GM15510 (cell line): ENCODE measurements around the gene OTOGL.

Experiments
- POLR2A ChIP-seq: IDR thresholded peaks from 3 replicates; pipeline ENCODE4 v1.6.1; 2011; ENCODE audit warnings: borderline replicate concordance; ENCODE audit not compliant: insufficient read length; ENCODE audit errors: extremely low read depth

The OTOGL gene

DNA sequence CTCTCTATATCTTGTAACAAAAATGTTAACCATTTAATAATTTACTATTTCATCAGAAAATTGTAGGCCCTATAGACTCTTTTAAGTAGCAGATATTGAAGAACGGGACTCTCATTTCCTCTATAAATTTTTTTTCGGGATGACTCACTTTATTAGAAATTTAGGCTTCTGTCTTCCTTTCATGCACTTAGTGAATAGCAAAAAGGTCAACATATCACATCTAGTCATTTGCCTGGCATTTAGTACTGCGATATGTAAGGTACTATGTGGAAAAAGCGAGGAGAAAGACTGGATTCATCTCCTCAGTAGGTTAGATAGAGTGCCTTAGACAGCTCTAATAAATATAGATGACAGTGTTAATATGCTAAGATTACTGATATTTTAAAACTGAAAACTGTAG is 178.4 kb downstream of the OTOGL start:
- no peak for TF ChIP-seq POLR2A

DNA sequence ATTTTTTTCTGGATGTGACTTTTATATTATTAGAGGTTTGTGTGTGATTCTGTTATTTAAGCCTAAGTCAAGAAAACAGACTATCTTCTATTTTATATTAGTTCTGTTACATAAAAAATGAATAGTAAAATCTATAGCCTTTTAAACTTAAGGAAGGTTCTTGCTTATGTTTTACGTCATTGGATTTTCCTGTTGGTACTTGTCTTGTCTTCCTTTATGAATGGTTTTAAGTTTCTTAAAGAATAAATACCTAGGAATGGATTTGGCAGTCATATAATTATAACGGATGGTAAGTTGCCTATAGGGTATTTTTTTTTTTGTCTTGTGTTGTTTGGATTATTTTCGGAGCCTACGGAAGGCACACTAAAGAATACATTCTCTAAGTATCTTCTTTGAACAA is 182.9 kb downstream of the OTOGL start:
- no peak for TF ChIP-seq POLR2A

DNA sequence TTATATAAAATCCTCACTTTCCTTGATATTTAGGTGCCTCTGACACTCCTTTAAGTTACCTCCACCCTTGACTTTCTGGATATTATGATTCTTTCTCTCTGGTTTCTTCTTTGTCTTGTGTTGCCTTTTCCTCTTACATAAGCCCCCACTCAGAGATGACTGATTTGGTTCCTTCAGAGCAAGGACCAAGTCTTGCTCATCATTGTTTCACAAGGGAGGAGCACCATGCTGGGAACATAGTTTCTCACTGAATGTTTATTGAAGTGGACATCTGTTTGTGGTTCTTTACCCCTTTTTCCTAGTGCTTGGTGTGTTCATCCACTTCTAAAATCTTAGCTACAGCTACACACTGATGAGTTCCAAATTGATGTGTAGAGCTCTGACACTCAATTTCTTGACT is 183.4 kb downstream of the OTOGL start:
- no peak for TF ChIP-seq POLR2A

DNA sequence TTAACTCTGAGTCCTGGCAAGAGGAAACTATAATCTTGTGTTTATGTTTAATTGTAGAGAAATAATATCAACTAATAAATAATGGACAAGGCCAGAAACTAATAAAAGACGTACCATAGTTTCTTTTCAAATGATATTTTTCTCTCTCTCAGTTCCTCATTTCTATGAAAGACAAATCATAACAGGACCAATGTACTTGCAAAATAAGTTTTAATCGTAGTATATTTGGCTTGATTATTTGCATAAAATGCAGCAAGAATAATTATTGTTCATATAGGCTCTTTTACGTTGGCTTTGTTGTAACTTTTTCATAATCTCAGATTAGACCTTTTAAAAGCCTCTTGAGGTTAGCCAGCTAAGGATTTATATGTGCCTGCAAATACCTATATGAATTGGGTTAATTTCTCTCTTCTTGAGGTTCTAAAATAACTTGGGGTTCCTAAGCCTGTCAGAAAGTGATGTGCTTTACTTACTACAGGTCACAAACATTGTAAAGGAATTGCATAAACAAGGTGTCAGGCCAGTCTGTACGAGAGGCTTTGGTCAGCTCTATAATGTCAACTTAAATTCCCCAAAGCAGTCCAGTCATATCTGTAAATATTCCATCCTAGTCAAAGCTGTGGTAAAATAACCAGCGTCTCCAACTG is 191.9 kb downstream of the OTOGL start:
- TF ChIP-seq POLR2A, result no peak

DNA sequence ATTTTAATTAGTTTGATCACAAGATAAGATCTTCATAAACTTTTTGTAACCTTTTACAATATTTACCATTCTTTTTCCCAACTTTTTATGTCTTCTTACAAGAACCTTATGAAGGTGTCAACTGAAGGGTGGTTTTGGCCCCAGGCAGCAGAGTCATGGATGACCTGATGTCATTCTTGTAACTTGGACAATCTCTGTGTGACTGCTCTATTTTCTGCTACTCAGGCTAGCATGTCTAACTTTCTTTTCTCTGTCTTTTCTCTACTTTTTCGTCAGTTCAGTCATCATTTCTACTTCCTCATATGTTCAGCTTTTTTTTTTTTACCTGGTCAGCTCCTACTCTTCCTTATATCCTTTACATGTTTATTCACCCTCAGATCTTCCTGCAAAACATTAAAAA is 194.0 kb downstream of the OTOGL start:
- no peak for TF ChIP-seq POLR2A

DNA sequence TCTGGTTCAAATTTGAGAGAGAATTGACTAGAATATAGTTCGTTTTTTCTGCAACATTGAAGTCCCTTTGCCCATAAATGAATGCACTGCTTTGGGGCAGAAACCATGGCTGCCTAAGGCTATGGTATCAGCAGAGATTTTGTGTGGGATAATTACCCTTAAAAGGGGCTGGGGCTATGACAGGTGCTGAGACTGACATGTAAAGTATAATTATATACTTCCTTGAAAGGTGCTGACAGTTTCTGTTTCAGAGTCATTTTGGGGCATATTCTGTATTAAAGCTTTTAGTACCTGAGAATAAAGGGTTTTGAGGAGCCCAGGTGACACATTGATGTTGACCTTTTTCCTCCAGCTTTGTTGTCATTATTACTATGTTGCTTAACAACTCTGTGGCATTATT is 194.4 kb downstream of the OTOGL start:
- no peak for TF ChIP-seq POLR2A

DNA sequence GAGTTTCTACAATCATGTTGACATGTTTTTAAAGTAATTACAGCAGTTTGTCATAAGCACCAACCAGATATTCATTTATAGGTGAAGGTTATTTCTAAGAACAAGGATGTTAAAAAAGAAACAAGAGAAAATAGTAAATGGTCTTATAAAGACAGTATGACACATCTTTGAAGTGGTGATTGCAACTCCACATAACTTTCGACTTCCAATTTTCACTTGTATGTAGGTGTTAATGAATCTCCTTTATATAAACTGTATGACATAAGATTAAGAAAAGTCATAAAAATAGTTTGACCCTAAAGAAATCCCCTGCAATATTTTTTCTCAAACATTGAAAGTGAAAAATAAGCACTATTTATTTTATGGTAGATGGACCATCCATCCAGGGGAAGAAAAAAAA is 199.9 kb downstream of the OTOGL start:
- no peak for TF ChIP-seq POLR2A

DNA sequence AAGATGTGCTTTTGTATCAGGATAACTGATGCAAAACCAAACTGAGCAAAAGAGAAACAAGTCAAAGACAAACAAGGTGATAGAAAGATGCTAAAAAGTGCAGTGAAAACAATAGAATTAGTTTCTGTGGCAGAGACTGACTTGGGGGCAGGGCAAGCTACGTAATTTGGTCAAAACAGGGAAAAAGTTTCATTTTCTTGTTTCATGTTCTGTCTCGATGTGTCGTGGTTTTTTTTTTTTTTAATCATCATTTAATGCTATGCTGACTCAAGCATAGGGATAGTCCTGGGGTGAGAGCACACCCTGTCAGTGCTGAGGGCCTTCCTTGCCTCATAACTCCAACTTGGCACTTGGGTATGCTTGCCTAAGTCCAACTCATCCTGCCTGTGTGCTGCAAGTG is 200.6 kb downstream of the OTOGL start:
- no peak for TF ChIP-seq POLR2A

DNA sequence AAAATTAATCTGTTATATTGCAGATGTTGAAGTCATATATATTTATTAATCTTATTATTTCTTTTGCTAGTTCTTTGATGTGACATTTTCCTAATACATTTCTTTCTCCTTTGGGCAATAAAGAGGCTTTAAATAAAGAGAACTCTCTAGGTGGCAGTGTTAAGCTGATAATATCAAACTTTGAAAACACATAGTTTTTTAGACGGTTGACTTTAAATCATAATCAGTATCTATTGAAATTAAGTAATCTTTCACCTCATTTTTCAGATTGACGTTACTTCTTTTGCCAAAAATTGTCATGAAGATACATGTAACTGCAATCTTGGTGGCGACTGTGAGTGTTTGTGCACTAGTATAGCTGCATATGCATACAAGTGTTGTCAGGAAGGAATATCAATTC is 213.9 kb downstream of the OTOGL start:
- TF ChIP-seq POLR2A, result no peak

DNA sequence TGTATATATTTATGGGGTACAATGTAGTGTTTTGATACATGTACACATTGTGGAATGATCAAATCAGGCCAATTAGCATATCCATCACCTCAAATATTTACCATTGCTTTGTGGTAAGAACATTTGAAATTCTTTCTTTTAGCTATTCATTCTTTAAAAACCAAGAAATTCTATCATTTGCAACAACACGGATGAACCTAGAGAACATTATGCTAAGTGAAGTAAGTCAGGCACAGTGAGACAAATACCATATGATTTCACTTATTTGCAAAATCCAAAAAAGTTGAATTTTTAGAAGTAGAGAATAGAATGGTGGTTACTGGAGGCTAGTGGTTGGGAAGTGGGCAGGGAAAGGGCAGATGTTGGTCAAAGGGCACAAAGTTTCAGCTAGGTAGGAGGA is 215.4 kb downstream of the OTOGL start:
- no peak for TF ChIP-seq POLR2A

DNA sequence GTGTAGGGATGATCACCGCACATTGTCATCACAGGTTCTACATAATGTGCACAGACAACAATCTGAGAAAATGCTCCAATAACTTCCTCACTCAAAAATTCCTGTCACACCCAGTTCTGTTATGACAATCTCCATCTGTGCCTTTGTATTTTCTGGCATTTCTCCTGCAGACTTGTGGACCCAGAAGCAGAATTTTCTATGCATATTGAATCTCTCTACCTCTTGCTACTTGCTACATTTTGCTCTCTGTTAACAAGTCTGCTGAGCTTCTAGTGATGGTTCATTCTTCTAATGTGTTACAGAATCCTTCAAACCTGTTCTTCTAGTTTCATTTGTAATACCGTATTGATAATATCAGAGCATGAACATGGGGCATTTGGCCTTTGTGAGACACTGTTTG is 216.9 kb downstream of the OTOGL start:
- no peak for TF ChIP-seq POLR2A

DNA sequence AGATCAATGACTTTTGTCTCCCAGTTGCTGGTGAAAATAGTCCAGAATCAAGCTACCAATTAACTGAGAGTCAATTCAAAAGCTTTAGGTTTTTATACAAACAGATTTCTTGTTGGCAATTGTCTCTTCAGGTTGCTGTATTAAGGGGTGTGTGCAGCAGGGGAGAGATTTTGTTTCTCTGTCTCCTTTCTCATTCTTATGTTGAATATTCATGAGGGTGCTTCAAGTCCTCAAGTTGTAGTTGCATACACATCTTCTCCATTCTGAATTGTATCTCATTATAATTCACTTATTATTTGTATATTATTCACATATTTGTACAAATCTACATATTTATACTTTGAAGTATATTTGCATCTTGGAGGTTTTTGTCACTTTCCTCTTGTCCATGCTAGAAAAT is 218.0 kb downstream of the OTOGL start:
- no peak for TF ChIP-seq POLR2A

DNA sequence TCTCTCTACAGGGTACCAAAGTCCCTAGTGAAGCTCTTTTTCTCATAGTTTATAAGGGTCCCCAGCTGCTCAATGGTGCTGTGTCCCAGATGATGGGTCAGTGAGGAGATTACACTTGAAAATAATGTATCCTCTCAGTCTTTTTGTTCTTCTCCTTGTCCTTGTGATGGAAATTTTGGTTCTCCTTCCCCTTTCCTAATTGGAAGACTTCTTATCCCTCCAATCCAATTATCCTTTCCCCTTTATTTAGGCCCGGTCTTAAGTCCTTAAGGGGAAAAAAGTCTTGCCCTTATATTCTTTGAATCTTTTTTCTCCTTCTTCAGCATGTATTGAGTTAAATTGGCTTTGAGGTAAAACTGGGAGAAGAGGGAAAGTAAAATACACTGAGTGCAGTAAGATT is 218.6 kb downstream of the OTOGL start:
- TF ChIP-seq POLR2A, result no peak

DNA sequence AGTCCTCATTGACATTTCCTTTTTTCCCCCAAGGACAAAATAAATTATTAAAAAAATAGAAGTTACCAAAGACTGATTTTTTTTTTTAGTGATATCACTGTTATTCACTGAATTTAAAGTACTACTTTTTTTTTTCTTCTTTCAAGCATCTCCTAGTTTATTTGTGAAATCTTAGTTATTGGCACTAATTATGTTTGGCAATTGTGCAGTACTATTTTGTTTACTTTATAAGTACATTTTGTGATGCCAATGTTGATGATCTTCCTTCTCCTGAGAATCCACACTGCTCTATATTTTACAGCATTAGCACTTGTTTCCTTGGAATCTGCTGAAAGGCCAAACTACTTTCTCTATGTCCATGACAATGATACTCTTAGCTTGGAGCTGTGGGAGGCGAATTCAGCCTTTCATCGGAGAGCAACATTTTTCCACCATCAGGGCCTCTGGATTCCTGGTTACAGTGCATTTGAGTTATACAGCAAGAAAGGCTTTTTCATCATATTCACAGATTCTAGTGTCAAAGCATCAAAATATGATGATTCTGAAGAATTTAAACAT is 220.9 kb downstream of the OTOGL start:
- TF ChIP-seq POLR2A, result no peak

DNA sequence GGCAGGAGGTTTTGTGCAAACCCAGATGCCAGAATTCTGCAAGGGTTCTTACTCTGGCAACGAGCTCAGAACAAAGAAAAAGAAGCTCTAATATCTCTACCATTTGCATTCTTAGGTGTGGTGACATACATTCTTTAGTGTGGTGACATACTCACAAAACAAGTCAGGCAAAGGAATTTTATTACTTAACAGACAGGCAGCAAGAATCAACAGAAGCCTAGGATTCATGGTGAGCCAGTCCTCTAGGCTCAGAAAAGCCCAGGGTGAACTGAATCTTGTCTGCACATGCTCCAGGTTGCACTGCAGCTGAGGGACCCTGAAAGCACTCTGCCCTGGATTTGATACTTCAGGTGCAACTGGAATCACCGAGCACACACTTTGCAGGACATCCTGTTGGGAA is 222.3 kb downstream of the OTOGL start:
- TF ChIP-seq POLR2A, result no peak

DNA sequence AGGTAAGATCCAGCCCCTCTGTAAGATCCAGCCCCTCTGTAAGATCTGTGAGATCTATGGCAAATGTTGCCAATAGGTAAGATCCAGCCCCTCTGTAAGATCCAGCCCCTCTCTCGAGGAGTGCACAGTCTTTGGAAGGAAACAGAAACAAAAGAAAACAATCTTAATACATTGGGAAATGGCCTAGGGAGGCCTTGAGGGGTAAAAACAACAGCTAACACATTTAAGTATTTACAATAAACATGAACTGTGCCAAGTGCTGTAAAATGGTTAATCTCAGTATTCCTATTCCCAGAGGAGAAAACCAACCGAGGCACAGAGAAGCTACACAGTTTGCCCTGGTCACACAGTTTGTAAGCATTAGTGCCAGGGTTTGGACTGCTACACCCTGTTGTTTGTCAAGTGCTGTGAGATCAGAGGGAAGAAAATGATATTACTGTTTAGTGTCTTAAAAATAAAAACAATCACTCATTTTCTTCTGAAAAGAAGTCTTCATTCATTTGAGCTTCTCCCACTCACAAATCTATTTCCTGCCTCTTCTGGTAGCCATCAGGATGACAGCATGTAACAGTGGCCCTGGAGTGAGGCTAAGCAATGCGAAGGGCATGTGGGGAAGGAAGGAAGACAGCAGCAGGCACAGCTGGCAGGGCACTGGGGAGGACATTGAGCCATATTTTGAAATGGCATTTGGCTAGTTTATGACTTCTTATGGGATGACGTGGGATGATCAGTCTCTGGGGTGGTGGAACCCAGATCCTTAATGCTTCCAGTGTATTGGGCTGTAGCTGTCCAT is 226.0 kb downstream of the OTOGL start:
- TF ChIP-seq POLR2A, result no peak
